ENCODE results near the gene TXNRD3.
"Not testable (repeated sequence)": the region's sequence is repeated elsewhere in the genome, so short reads cannot be mapped to it uniquely, and the experiment has no call there.

The TXNRD3 gene

GRCh38 chr3:126636436-126636835 lies 18.5 kb downstream of the TXNRD3 start:
- CTCF ChIA-PET = no interaction called here
- TF ChIP-seq, protein P1, sequence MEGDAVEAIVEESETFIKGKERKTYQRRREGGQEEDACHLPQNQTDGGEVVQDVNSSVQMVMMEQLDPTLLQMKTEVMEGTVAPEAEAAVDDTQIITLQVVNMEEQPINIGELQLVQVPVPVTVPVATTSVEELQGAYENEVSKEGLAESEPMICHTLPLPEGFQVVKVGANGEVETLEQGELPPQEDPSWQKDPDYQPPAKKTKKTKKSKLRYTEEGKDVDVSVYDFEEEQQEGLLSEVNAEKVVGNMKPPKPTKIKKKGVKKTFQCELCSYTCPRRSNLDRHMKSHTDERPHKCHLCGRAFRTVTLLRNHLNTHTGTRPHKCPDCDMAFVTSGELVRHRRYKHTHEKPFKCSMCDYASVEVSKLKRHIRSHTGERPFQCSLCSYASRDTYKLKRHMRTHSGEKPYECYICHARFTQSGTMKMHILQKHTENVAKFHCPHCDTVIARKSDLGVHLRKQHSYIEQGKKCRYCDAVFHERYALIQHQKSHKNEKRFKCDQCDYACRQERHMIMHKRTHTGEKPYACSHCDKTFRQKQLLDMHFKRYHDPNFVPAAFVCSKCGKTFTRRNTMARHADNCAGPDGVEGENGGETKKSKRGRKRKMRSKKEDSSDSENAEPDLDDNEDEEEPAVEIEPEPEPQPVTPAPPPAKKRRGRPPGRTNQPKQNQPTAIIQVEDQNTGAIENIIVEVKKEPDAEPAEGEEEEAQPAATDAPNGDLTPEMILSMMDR (IDR thresholded peaks at IDR 0.05; ENCODE audit: control extremely low read depth, extremely low read depth, low read depth, missing control alignments) = no peak
- DNase-seq (ENCODE audit: extremely low spot score) = no peak
- POLR2A ChIA-PET = no interaction called here

DNA sequence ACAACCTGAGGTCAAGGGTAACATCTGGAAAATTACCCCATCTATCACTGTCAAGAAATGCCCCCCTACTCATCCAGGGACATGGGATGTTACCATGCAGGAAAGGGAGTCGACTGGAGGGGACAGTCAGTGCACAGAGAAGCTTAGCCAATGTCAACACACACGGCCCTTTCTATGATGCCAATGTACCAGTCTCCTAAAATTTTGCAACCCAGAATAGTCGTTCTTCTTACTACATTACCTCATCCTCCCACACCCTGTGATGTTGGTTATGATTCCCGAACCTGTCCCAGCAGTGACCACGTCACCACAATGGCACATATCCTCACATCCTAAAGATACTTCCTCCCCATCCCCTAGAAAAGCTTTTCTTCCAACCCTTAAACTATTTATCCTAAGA lies 20.1 kb downstream of the TXNRD3 start:
- TF ChIP-seq, protein P1 (IDR thresholded peaks at IDR 0.05; ENCODE audit: control extremely low read depth, extremely low read depth, low read depth, missing control alignments) = no peak
- POLR2A ChIA-PET = no interaction called here
- DNase-seq (ENCODE audit: extremely low spot score) = no peak
- CTCF ChIA-PET = interaction anchor here (0.8 to 2.0 kb wide), 4 partner anchors 10 to 44 kb away, joined by 3 to 6 read pairs (median 4); no protein-coding TSS in a partner anchor

GRCh38 chr3:126630020-126630419 lies 24.9 kb downstream of the TXNRD3 start:
- POLR2A ChIA-PET = no interaction called here
- CTCF ChIA-PET = no interaction called here
- TF ChIP-seq, protein P1 (IDR thresholded peaks at IDR 0.05; ENCODE audit: control extremely low read depth, extremely low read depth, low read depth, missing control alignments) = no peak
- no peak for DNase-seq (ENCODE audit: extremely low spot score)

DNA sequence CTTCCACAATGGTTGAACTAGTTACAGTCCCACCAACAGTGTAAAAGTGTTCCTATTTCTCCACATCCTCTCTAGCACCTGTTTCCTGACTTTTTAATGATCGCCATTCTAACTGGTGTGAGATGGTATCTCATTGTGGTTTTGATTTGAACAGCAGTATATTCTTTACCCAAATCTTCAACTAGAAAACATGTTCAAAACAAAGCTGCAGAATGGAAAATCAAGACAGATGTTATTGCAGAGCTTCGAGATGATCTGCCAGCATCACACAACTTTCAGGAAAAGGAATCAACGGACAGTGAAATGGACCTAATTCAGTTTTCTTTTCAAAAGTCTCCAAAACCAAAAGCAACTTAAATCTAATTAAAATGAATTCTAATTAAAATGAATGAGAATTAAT lies 29.2 kb downstream of the TXNRD3 start:
- DNase-seq (ENCODE audit: extremely low spot score); POLR2A ChIA-PET; CTCF ChIA-PET: not testable (repeated sequence)

DNA sequence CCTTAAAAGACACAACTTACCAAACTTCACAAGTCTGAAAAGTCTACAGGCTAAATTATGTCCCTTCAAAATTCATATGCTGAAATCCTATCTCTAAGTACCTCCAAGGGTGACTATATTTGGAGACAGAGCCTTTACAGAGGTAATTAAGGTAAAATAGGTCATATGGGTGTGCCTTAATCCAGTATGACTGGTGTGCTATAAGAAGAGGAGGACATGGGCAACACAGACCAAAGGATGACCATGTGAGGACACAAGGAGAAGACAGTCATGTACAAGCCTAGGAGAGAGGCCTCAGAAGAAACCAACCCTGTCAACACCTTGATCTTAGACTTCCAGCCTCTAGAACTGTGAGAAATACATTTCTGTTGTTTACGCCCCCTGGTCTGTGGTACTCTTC lies 32.2 kb downstream of the TXNRD3 start:
- ChIA-PET CTCF (no interaction called here), POLR2A (no interaction called here)
- no peak for DNase-seq (ENCODE audit: extremely low spot score)
- TF ChIP-seq, protein P1 (IDR thresholded peaks at IDR 0.05; ENCODE audit: control extremely low read depth, extremely low read depth, low read depth, missing control alignments) = no peak

DNA sequence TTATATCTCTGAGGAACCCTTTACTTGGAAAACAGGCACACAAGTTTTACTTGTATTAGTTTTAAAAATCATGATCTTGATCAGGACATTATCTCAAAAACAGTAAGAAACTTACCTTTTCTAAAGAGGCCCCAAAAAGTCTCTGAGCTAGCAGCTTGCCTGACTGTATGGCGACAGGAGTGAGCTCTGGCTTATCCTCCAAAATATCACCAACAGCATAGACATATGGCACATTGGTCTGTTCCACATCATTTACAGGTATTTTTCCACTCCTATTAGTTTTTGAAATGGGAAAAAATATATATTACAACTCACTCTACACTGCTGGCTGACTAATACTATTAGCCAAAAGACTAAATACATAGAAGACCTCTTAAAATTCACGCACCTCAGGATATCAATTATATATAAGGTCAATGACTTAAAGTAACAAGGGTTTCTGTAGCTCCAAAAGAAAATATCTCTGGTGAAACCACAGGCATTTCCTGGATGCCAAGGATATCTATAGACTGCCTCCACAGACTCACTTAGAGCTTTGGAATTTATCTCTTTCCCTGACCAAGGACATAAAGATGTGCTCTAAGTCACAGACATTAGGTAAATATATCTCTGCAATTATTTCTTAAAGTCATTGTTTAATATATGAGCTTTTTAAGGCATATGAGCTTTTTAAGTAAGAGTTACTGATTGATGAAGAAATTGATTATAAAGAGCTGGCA lies 33.1 kb downstream of the TXNRD3 start:
- no peak for DNase-seq (ENCODE audit: extremely low spot score)
- TF ChIP-seq, protein P1 (IDR thresholded peaks at IDR 0.05; ENCODE audit: control extremely low read depth, extremely low read depth, low read depth, missing control alignments) = no peak
- ChIA-PET POLR2A (no interaction called here), CTCF (interaction anchor here (1.2 to 2.0 kb wide), 3 partner anchors 11 to 131 kb away, joined by 3 to 5 read pairs (median 4); no protein-coding TSS in a partner anchor)

GRCh38 chr3:126621171-126621570 lies 33.8 kb downstream of the TXNRD3 start:
- TF ChIP-seq, protein P1 (IDR thresholded peaks at IDR 0.05; ENCODE audit: control extremely low read depth, extremely low read depth, low read depth, missing control alignments) = no peak
- POLR2A ChIA-PET = no interaction called here
- CTCF ChIA-PET = interaction anchor here (1.2 to 2.0 kb wide), 3 partner anchors 10 to 131 kb away, joined by 3 to 5 read pairs (median 4); no protein-coding TSS in a partner anchor
- no peak for DNase-seq (ENCODE audit: extremely low spot score)

Data from GM10248 (cell line).